Right lobe of liver (tissue), 4 donors: ENCODE data around the gene ZFP91.

Source experiments
- POLR2A ChIP-seq: fragments of 450-650 bp; IDR thresholded peaks from one replicate; pipeline ENCODE4 v1.6.1; 2017; ENCODE audit warnings: antibody characterized with exemption, mild to moderate bottlenecking
- TF ChIP-seq, protein P1 (sequence below), 4 donors: fragments of 200-600 bp in 3 of 4; fragments of 450-650 bp in 1 of 4; IDR thresholded peaks; one replicate each; pipeline versions ENCODE4 v1.5.1 to v1.8.0; 2016 to 2022; ENCODE audit warnings: antibody characterized with exemption in 4 of 4, mild to moderate bottlenecking in 2 of 4
- donor health status: DM: no; HTN: no; CAD: no.
- donor health status: DM: no; HTN: no; CAD: no.
- donor health status: DM: no; HTN: yes; CAD: no.

DNA sequence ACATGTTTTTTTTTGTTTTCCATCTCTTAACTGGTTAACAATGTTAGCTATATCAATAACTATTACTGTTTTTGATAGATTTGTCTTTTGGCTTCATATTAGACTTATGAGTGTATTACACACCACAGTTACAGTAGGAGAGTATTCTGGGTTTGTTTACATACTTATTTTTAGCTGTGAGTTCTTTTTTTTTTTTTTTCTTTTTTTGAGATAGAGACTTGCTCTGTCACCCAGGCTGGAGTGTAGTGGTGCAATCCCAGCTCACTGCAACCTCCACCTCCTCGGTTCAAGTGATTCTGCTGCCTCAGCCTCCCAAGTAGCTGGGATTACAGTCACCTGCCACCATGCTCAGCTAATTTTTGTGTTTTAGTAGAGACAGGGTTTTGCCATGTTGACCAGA, 71.6 kb downstream of the ZFP91 start:
- TF ChIP-seq, protein P1, sequence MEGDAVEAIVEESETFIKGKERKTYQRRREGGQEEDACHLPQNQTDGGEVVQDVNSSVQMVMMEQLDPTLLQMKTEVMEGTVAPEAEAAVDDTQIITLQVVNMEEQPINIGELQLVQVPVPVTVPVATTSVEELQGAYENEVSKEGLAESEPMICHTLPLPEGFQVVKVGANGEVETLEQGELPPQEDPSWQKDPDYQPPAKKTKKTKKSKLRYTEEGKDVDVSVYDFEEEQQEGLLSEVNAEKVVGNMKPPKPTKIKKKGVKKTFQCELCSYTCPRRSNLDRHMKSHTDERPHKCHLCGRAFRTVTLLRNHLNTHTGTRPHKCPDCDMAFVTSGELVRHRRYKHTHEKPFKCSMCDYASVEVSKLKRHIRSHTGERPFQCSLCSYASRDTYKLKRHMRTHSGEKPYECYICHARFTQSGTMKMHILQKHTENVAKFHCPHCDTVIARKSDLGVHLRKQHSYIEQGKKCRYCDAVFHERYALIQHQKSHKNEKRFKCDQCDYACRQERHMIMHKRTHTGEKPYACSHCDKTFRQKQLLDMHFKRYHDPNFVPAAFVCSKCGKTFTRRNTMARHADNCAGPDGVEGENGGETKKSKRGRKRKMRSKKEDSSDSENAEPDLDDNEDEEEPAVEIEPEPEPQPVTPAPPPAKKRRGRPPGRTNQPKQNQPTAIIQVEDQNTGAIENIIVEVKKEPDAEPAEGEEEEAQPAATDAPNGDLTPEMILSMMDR (IDR thresholded peaks at IDR 0.05), result no peak
- no peak for TF ChIP-seq POLR2A
